T-helper 2 cell treated with Interferon-gamma antibody and Interleukin-4, amounts not matched to agents 5 μg/mL and 100 μg/mL, for 36 hours (primary cell): ENCODE results near the gene SHISA7.

Experiments
- DNase-seq: peaks from one replicate; pipeline ENCODE4 v3.0.0; 2021; ENCODE audit warnings: low spot score
- H3K27ac Mint-ChIP-seq: one replicate; pipeline ENCODE4 v1.8.0; 2021; ENCODE audit warnings: mild to moderate bottlenecking, mixed read lengths
- H3K27me3 Mint-ChIP-seq: one replicate; pipeline ENCODE4 v1.8.0; 2021; ENCODE audit warnings: low read depth, mixed read lengths
- H3K36me3 Mint-ChIP-seq: one replicate; pipeline ENCODE4 v1.8.0; 2021; ENCODE audit warnings: low read depth, mixed read lengths
- H3K4me1 Mint-ChIP-seq: one replicate; pipeline ENCODE4 v1.8.0; 2021; ENCODE audit warnings: low read depth, mixed read lengths
- H3K4me3 Mint-ChIP-seq: one replicate; pipeline ENCODE4 v1.8.0; 2022; ENCODE audit warnings: mild to moderate bottlenecking, moderate library complexity, mixed read lengths
- H3K9me3 Mint-ChIP-seq: one replicate; pipeline ENCODE4 v1.8.0; 2021; ENCODE audit warnings: mixed read lengths

The SHISA7 gene

DNA sequence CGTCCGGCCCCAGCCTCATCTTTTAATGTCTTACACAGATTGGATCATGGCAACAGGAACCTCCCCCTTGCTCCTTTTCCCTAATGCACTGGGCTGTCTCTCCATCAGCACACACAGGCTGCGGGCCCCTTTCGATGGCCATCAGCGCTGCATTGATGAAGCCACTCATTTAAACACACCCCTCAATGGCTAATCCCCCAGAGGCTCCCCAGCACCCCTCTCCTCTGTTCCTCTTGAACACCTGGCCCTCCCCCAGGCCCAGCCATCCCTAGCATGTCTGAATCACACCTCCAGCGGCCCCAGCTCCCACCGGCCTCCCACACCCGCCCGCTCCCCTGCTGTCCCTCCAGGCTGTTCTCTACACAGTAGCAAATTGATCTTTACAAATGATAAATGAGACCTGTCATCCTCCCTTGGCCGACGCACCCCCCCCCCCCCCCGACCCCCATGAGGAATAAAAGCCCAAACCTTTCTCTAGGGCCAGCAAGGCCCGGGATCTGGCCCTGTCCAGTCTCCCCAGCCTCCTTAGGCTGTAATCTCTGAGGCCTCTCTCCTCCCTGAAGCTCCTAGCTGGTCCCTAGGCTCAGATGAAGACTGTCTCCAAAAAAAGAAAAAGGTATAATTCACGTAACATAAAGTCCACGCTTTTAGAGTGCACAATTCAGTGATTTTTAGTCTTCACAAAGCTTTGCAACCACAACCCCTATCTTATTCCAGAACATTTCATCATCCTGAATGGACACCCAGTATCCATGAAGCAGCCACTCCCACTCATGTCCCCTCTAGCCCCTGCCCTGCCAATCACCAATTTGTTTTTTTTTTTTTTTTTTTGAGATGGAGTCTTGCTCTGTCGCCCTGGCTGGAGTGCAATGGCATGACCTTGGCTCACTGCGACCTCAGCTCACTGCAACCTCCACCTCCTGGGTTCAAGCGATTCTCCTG, 50.0 kb downstream of the SHISA7 start:
- Mint-ChIP-seq H3K4me3 (no peak overlapping the region), H3K27me3 (no peaks in the 10 kb centered on the region), H3K9me3 (no peaks in the 10 kb centered on the region), H3K36me3 (peaks cover 28% of the 10 kb centered on the region), H3K27ac (peak overlapping the region; percentile 8), H3K4me1 (peaks cover 14% of the 10 kb centered on the region)
- no peak for DNase-seq

DNA sequence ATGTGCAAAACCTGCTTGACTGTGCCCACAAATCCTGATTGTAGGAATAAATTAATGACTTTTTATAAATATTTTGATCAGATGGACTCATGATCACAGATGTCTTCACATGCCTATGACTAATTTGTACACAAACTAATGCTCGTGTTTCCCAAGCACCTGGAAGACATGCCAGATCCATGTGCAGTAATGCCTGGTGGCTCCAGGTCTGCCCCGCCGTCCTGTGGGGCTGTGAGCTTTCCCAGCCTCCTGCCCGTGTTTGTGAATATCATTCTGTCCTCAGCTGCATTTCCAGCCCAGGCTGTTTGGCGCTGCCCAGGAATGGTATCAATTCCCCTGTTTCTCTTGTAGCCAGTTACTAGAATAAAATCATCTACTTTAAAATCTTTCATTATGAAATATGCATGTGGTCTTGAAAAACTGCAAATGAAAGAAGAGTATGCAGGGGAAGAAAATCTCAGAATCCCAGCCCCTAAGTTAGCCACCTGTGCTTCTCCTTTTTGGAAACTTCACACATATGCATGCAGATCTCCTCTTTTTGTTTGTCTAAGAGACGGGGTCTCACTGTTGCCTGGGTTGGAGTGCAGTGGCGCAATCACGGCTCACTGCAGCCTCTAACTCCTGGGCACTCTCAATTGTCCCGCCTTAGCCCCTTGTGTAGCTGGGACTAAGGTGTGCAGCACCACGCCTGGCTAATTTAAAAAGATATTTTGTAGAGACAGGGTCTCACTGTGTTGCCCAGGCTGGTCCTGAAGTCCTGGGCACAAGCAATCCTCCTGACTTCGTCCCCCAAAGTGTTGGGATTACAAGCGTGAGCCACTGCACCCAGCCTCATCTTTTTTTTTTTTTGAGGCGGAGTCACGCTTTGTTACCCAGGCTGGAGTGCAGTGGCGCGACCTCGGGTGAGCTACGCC, 51.1 kb downstream of the SHISA7 start:
- Mint-ChIP-seq H3K4me3 (no peak overlapping the region), H3K9me3 (no peaks in the 10 kb centered on the region), H3K27me3 (no peaks in the 10 kb centered on the region), H3K27ac (peak overlapping the region; percentile 31), H3K36me3 (peaks cover 38% of the 10 kb centered on the region), H3K4me1 (peaks cover 17% of the 10 kb centered on the region)
- no peak for DNase-seq

GRCh38 chr19:55391191-55391670, 51.9 kb downstream of the SHISA7 start:
- no peak overlapping the region for H3K27ac Mint-ChIP-seq
- no peaks in the 10 kb centered on the region for H3K27me3 Mint-ChIP-seq
- no peak overlapping the region for H3K4me3 Mint-ChIP-seq
- H3K36me3 Mint-ChIP-seq = peaks cover 45% of the 10 kb centered on the region
- H3K4me1 Mint-ChIP-seq = peaks cover 20% of the 10 kb centered on the region
- DNase-seq = no peak
- no peaks in the 10 kb centered on the region for H3K9me3 Mint-ChIP-seq

DNA sequence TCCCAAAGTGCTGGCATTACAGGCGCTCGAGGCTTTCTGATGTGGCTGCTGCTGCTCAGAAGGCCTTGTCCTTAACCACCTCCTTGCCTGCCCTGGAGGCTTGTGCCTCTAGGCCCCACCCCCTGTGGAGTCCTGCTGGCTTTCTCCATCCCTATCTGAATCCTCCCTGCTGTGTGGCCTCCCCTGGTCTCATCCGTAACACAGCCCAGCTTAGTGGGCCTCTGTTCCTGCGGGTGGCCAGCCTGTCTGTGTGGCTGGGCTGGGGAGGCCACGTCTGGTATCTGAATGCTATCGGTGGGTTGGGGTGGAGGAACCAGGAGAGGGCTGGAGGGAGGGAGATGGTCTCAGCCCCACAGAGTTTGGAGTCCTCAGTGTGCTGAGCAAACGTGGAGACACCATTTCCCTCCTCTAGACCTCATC, 52.6 kb downstream of the SHISA7 start:
- peak overlapping the region; percentile 38 for H3K27ac Mint-ChIP-seq
- no peaks in the 10 kb centered on the region for H3K9me3 Mint-ChIP-seq
- peaks cover 20% of the 10 kb centered on the region for H3K4me1 Mint-ChIP-seq
- H3K4me3 Mint-ChIP-seq = no peak overlapping the region
- no peak for DNase-seq
- H3K27me3 Mint-ChIP-seq = no peaks in the 10 kb centered on the region
- peaks cover 52% of the 10 kb centered on the region for H3K36me3 Mint-ChIP-seq

- H3K27me3 Mint-ChIP-seq = no peaks in the 10 kb centered on the region
- H3K4me1 Mint-ChIP-seq = peaks cover 25% of the 10 kb centered on the region
- DNase-seq = no peak
- H3K27ac Mint-ChIP-seq = no peak overlapping the region
- peak overlapping the region; percentile 28 for H3K4me3 Mint-ChIP-seq
- no peaks in the 10 kb centered on the region for H3K9me3 Mint-ChIP-seq
- H3K36me3 Mint-ChIP-seq = peaks cover 54% of the 10 kb centered on the region
Measured at GRCh38 chr19:55389386-55390317, 53.4 kb downstream of the SHISA7 start.

- peaks cover 32% of the 10 kb centered on the region for H3K4me1 Mint-ChIP-seq
- DNase-seq = no peak
- H3K27ac Mint-ChIP-seq = peak overlapping the region; percentile 41
- H3K27me3 Mint-ChIP-seq = no peaks in the 10 kb centered on the region
- H3K9me3 Mint-ChIP-seq = no peaks in the 10 kb centered on the region
- H3K4me3 Mint-ChIP-seq = peak overlapping the region; percentile 99
- peaks cover 54% of the 10 kb centered on the region for H3K36me3 Mint-ChIP-seq
Measured at GRCh38 chr19:55387736-55388497, 55.2 kb downstream of the SHISA7 start.

GRCh38 chr19:55386493-55386971, 56.6 kb downstream of the SHISA7 start:
- DNase-seq = peak; percentile 39
- H3K27ac Mint-ChIP-seq = peak overlapping the region; percentile 98
- H3K9me3 Mint-ChIP-seq = no peaks in the 10 kb centered on the region

GRCh38 chr19:55385724-55386492, 57.2 kb downstream of the SHISA7 start, which contains the start of gene RPL28:
TSS of gene RPL28 (plus strand) at chr19:55385932. CDS start at chr19:55386358, 426 bp downstream.
- Mint-ChIP-seq H3K27ac (peak within 1 kb of the TSS; percentile 98), H3K27me3 (no peaks in the 10 kb centered on the region), H3K4me1 (peaks cover 41% of the 10 kb centered on the region), H3K9me3 (no peaks in the 10 kb centered on the region), H3K4me3 (peak within 1 kb of the TSS; percentile 99), H3K36me3 (peaks cover 60% of the 10 kb centered on the region)
- DNase-seq = peak; percentile 98

More at GRCh38 chr19:55386493-55386971, 56.6 kb downstream of the SHISA7 start:
- peaks cover 41% of the 10 kb centered on the region for H3K4me1 Mint-ChIP-seq
- H3K4me3 Mint-ChIP-seq = peak overlapping the region; percentile 99
- H3K36me3 Mint-ChIP-seq = peaks cover 59% of the 10 kb centered on the region
- no peaks in the 10 kb centered on the region for H3K27me3 Mint-ChIP-seq

- H3K4me1 Mint-ChIP-seq = peaks cover 37% of the 10 kb centered on the region
- H3K36me3 Mint-ChIP-seq = peaks cover 54% of the 10 kb centered on the region
- H3K9me3 Mint-ChIP-seq = no peaks in the 10 kb centered on the region
- no peaks in the 10 kb centered on the region for H3K27me3 Mint-ChIP-seq
- DNase-seq = peak; percentile 94
- peak overlapping the region; percentile 98 for H3K27ac Mint-ChIP-seq
- peak overlapping the region; percentile 99 for H3K4me3 Mint-ChIP-seq
Measured at GRCh38 chr19:55384920-55385723, 58.0 kb downstream of the SHISA7 start.

DNA sequence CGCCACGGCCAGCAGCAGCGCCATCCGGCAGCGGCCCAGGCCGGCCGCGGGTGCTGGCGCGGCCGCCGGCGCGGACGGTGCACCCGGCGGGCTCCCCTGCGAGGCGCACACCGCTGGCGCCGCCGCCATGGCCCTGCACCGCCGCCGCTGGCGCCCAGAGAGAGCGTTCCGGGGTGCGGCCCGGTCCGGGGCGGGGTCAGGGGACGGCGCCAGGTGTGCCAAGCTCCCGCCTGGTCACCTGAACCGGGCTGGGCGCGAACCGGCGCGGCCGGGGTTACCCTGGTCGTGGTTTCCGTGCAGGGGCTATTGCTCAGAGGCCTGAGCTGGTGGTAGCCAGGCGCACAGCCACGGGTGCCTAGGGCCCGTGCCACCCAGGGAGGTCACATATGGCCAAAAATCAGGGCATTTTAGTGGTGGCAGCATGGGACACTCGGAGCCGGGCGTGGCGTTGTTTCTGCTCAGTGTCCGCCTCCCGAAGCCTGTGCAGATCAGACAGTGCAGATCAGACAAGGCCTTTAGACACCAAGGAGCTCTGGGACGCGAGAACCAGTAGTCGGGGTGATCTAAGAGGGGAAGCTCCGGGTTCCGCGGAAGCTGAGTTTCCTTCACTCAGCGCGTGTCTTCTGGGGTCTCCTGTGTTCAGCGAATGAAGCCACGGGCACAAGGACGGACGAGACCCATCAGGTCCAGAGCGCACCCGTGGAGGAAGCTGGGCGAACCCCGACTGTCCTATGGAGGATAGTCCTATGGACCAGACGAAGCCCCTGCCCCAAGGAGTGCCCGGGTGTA, 58.8 kb downstream of the SHISA7 start, which contains the start of gene TMEM238:
Gene TMEM238, minus strand, starts transcription at position 162 of the 789 bp plus-strand sequence. Its CDS starts 33 bp downstream, at position 129.
- peaks cover 47% of the 10 kb centered on the region for H3K36me3 Mint-ChIP-seq

More for the DNA sequence above, 58.8 kb downstream of the SHISA7 start, which contains the start of gene TMEM238:
- Mint-ChIP-seq H3K27ac (peak within 1 kb of the TSS; percentile 98), H3K4me3 (peak within 1 kb of the TSS; percentile 99), H3K27me3 (no peaks in the 10 kb centered on the region), H3K9me3 (no peaks in the 10 kb centered on the region), H3K4me1 (peaks cover 33% of the 10 kb centered on the region)
- peak; percentile 49 for DNase-seq
